8988T (cell line): Measurements from ENCODE around the gene PTPRM.
"Not testable (repeated sequence)": the region's sequence is repeated elsewhere in the genome, so short reads cannot be mapped to it uniquely, and the experiment has no call there.

Experiments used
- DNase-seq: peaks from one replicate; pipeline ENCODE4 v3.0.0; 2011

The PTPRM gene

GRCh38 chr18:8424917-8425725 lies 858.0 kb downstream of the PTPRM start:
- no peak for DNase-seq

GRCh38 chr18:8426401-8426800 lies 859.3 kb downstream of the PTPRM start:
- no peak for DNase-seq

GRCh38 chr18:8427339-8427738 lies 860.2 kb downstream of the PTPRM start:
- no peak for DNase-seq

- DNase-seq, result no peak
Observed at GRCh38 chr18:8428951-8429350, 861.8 kb downstream of the PTPRM start.

GRCh38 chr18:8431036-8431435 lies 863.9 kb downstream of the PTPRM start:
- no peak for DNase-seq

GRCh38 chr18:8433323-8433722 lies 866.2 kb downstream of the PTPRM start:
- DNase-seq, result no peak

- DNase-seq, result no peak
Observed at GRCh38 chr18:8433771-8434170, 866.7 kb downstream of the PTPRM start.

- DNase-seq, result no peak
Observed at GRCh38 chr18:8435376-8435775, 868.3 kb downstream of the PTPRM start.

GRCh38 chr18:8439055-8439454 lies 871.9 kb downstream of the PTPRM start:
- DNase-seq, result no peak

GRCh38 chr18:8443505-8443904 lies 876.4 kb downstream of the PTPRM start:
- no peak for DNase-seq

- DNase-seq, result not testable (repeated sequence)
Observed at GRCh38 chr18:8446936-8447335, 879.8 kb downstream of the PTPRM start.

GRCh38 chr18:8448130-8448529 lies 881.0 kb downstream of the PTPRM start:
- DNase-seq, result no peak

GRCh38 chr18:8450013-8450412 lies 882.9 kb downstream of the PTPRM start:
- DNase-seq, result peak; percentile 28

- no peak for DNase-seq
Observed at GRCh38 chr18:8450898-8451665, 884.0 kb downstream of the PTPRM start.

- DNase-seq, result no peak
Observed at GRCh38 chr18:8453528-8453927, 886.4 kb downstream of the PTPRM start.

GRCh38 chr18:8454136-8454535 lies 887.0 kb downstream of the PTPRM start:
- DNase-seq, result no peak

GRCh38 chr18:8455661-8456614 lies 888.8 kb downstream of the PTPRM start:
- no peak for DNase-seq
